PFSK-1 (cell line): ENCODE results near the gene FANCD2OS.

Source experiments
- FOXP2 ChIP-seq: optimal IDR thresholded peaks from 2 replicates; pipeline ENCODE3; 2011; ENCODE audit warnings: borderline replicate concordance, control low read depth, inconsistent platforms; ENCODE audit not compliant: insufficient read depth; ENCODE audit errors: extremely low read length, extremely low read depth
- POLR2AphosphoS5 ChIP-seq: IDR thresholded peaks from 2 replicates; pipeline ENCODE4 v1.6.1; 2012; ENCODE audit warnings: low read depth, mild to moderate bottlenecking, control low read depth, low read length, moderate library complexity
- REST ChIP-seq, 2 experiments: IDR thresholded peaks; 2 replicates each; pipeline versions ENCODE4 v1.6.1 to v1.8.0; 2011 to 2012; ENCODE audit warnings: low read depth in 2 of 2, low read length in 2 of 2, control low read depth in 1 of 2, inconsistent platforms in 1 of 2, mild to moderate bottlenecking in 1 of 2, moderate library complexity in 1 of 2; ENCODE audit not compliant: insufficient read depth in 1 of 2
- SIN3A ChIP-seq: IDR thresholded peaks from 2 replicates; pipeline ENCODE4 v1.6.1; 2012; ENCODE audit warnings: mild to moderate bottlenecking, low read length, moderate library complexity, borderline replicate concordance; ENCODE audit not compliant: insufficient read depth
- TAF1 ChIP-seq: IDR thresholded peaks from 2 replicates; pipeline ENCODE4 v1.6.1; 2012; ENCODE audit warnings: low read length, control low read depth, borderline replicate concordance; ENCODE audit not compliant: insufficient read depth

- TF ChIP-seq TAF1 (no peak), POLR2AphosphoS5 (no peak), FOXP2 (no peak), REST (IDR thresholded peaks at IDR 0.05; ENCODE audit: insufficient read depth in 1 of 2, low read depth in 2 of 2, low read length in 2 of 2) (no peak), SIN3A (no peak)
Measured at GRCh38 chr3:10085738-10086137, 22.3 kb downstream of the FANCD2OS start.
